CD8-positive, alpha-beta memory T cell (primary cell): ENCODE measurements around the gene MYMK. TPM values are rescaled to one million over a fixed set of nuclear protein-coding genes. Genes with fewer than 3 reads are reported as not detected.

Experiments
- CTCF ChIA-PET: fragments of 350-600 bp; sonication (Branson Sonifier 250); formaldehyde crosslinking; loops from one replicate; lab custom pipeline; 2021; ENCODE audit warnings: antibody characterized with exemption; lab: Charles Lee
- POLR2A ChIA-PET: fragments of 350-600 bp; sonication (Branson Sonifier 250); formaldehyde crosslinking; loops from one replicate; lab custom pipeline; 2021; ENCODE audit warnings: antibody characterized with exemption; lab: Charles Lee
- DNase-seq, 5 donors: peaks; one replicate each; pipeline versions ENCODE4 v3.0.0 to v3.0.0-alpha.2; 2020 to 2022; ENCODE audit warnings: mixed read lengths in 1 of 5
- H3K27ac ChIP-seq: one replicate; pipeline ENCODE4 v1.7.0; 2013; ENCODE audit warnings: low read depth, mild to moderate bottlenecking, low read length, moderate library complexity
- H3K27me3 ChIP-seq: 2 replicates; pipeline ENCODE4 v1.7.0; 2013; ENCODE audit warnings: low read length, mild to moderate bottlenecking; ENCODE audit not compliant: insufficient read depth, poor library complexity, severe bottlenecking
- H3K36me3 ChIP-seq: 2 replicates; pipeline ENCODE4 v1.7.0; 2013; ENCODE audit warnings: mild to moderate bottlenecking, low read length, moderate library complexity; ENCODE audit not compliant: insufficient read depth
- H3K4me1 ChIP-seq: 2 replicates; pipeline ENCODE4 v1.7.0; 2013; ENCODE audit warnings: mild to moderate bottlenecking, low read length, moderate library complexity; ENCODE audit not compliant: insufficient read depth
- H3K4me3 ChIP-seq: 2 replicates; pipeline ENCODE4 v1.7.0; 2013; ENCODE audit warnings: mild to moderate bottlenecking, low read length
- H3K9me3 ChIP-seq: 2 replicates; pipeline ENCODE4 v1.7.0; 2013; ENCODE audit warnings: mild to moderate bottlenecking, low read length
- H3K27ac Mint-ChIP-seq, 8 donors: one replicate each; pipeline ENCODE4 v1.8.0; 2020 to 2021; ENCODE audit warnings: mixed read lengths in 8 of 8, mild to moderate bottlenecking in 6 of 8, inconsistent platforms in 3 of 8, moderate library complexity in 3 of 8
- H3K27me3 Mint-ChIP-seq, 2 donors: one replicate each; pipeline ENCODE4 v1.8.0; 2020 to 2021; ENCODE audit warnings: mixed read lengths in 2 of 2, mild to moderate bottlenecking in 1 of 2, moderate library complexity in 1 of 2
- H3K36me3 Mint-ChIP-seq, 3 donors: one replicate each; pipeline ENCODE4 v1.8.0; 2020 to 2021; ENCODE audit warnings: mixed read lengths in 3 of 3, inconsistent platforms in 1 of 3, mild to moderate bottlenecking in 1 of 3
- H3K4me1 Mint-ChIP-seq, 3 donors: one replicate each; pipeline ENCODE4 v1.8.0; 2020 to 2021; ENCODE audit warnings: mixed read lengths in 3 of 3, inconsistent platforms in 1 of 3, mild to moderate bottlenecking in 1 of 3
- H3K4me3 Mint-ChIP-seq, 7 donors: one replicate each; pipeline ENCODE4 v1.8.0; 2020 to 2021; ENCODE audit warnings: mixed read lengths in 7 of 7, mild to moderate bottlenecking in 6 of 7, moderate library complexity in 4 of 7, inconsistent platforms in 2 of 7
- H3K9me3 Mint-ChIP-seq, 5 donors: one replicate each; pipeline ENCODE4 v1.8.0; 2020 to 2022; ENCODE audit warnings: mixed read lengths in 5 of 5, mild to moderate bottlenecking in 3 of 5, moderate library complexity in 2 of 5, inconsistent platforms in 1 of 5
- polyA plus RNA-seq: library from polyadenylated mRNA; unstranded; fragments of 300-500 nt; fragmentation: Illumina TruSeq; gene quantifications from one replicate; pipeline ENCODE4 v1.2.3, GENCODE V29; 2021
- total RNA-seq, 2 experiments: library from RNA; stranded (reverse); gene quantifications; one replicate each; pipeline ENCODE4 v1.2.3, GENCODE V29; 2021

The MYMK gene
- total and polyA plus RNA-seq, 3 experiments from 2014 or later, result not detected

- Histone ChIP-seq H3K27me3 (no peaks in the 10 kb centered on the region), H3K36me3 (no peaks in the 10 kb centered on the region), H3K9me3 (no peaks in the 10 kb centered on the region), H3K4me3 (no peak overlapping the region), H3K4me1 (no peaks in the 10 kb centered on the region), H3K27ac (no peak overlapping the region)
- peaks cover 0 to 1% (median 0%) of the 10 kb centered on the region in 3 donors for H3K4me1 Mint-ChIP-seq
- CTCF ChIA-PET, result no interaction called here
- peaks cover 0 to 1% (median 0%) of the 10 kb centered on the region in 3 donors for H3K36me3 Mint-ChIP-seq
- POLR2A ChIA-PET, result no interaction called here
- no peaks in the 10 kb centered on the region for H3K9me3 Mint-ChIP-seq
- DNase-seq, result no peak
- H3K27me3 Mint-ChIP-seq, result peaks cover 4 to 6% of the 10 kb centered on the region in 2 donors
- no peak overlapping the region for H3K4me3 Mint-ChIP-seq
- H3K27ac Mint-ChIP-seq, result no peak overlapping the region
Measured at GRCh38 chr9:133543772-133544467, 19.2 kb upstream of the MYMK start.

- Histone ChIP-seq H3K9me3 (no peaks in the 10 kb centered on the region), H3K4me3 (no peak overlapping the region), H3K4me1 (no peaks in the 10 kb centered on the region), H3K36me3 (no peaks in the 10 kb centered on the region), H3K27ac (no peak overlapping the region), H3K27me3 (no peaks in the 10 kb centered on the region)
- POLR2A ChIA-PET, result no interaction called here
- Mint-ChIP-seq H3K4me3 (no peak overlapping the region), H3K4me1 (no peaks in the 10 kb centered on the region), H3K27ac (no peak overlapping the region), H3K9me3 (no peaks in the 10 kb centered on the region), H3K27me3 (peaks cover 5 to 6% of the 10 kb centered on the region in 2 donors), H3K36me3 (no peaks in the 10 kb centered on the region)
- CTCF ChIA-PET, result no interaction called here
- no peak for DNase-seq
Measured at GRCh38 chr9:133542002-133542401, 17.2 kb upstream of the MYMK start.

DNA sequence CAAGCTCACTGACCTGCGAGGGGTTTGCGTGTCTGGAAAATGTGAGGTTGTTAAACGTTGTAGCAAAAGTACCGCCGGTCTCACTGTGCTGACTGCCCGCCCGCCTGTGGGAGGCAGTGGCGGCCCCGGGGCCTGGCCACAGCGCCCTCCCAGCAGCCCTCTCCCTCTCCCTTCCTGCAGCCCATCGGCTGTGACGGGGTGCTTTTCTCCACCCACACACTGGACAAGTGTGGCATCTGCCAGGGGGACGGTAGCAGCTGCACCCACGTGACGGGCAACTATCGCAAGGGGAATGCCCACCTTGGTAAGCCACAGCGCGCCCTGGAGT lies 15.9 kb upstream of the MYMK start:
- Mint-ChIP-seq H3K27me3 (peaks cover 7 to 9% of the 10 kb centered on the region in 2 donors), H3K9me3 (no peaks in the 10 kb centered on the region), H3K4me3 (no peak overlapping the region), H3K27ac (no peak overlapping the region), H3K4me1 (peaks cover 0 to 3% (median 0%) of the 10 kb centered on the region in 3 donors), H3K36me3 (no peaks in the 10 kb centered on the region)
- Histone ChIP-seq H3K36me3 (no peaks in the 10 kb centered on the region), H3K9me3 (no peaks in the 10 kb centered on the region), H3K27ac (no peak overlapping the region), H3K27me3 (no peaks in the 10 kb centered on the region), H3K4me1 (no peaks in the 10 kb centered on the region), H3K4me3 (no peak overlapping the region)
- no peak for DNase-seq
- POLR2A ChIA-PET, result no interaction called here
- CTCF ChIA-PET, result no interaction called here

- Mint-ChIP-seq H3K4me1 (peaks cover 0 to 3% (median 0%) of the 10 kb centered on the region in 3 donors), H3K27me3 (peaks cover 8 to 13% of the 10 kb centered on the region in 2 donors), H3K9me3 (no peaks in the 10 kb centered on the region), H3K4me3 (no peak overlapping the region), H3K36me3 (no peaks in the 10 kb centered on the region), H3K27ac (no peak overlapping the region)
- no peaks in the 10 kb centered on the region for H3K9me3 ChIP-seq
- no peaks in the 10 kb centered on the region for H3K36me3 ChIP-seq
- no peak overlapping the region for H3K4me3 ChIP-seq
- no peaks in the 10 kb centered on the region for H3K4me1 ChIP-seq
- ChIA-PET POLR2A (no interaction called here), CTCF (no interaction called here)
- no peak for DNase-seq
- no peaks in the 10 kb centered on the region for H3K27me3 ChIP-seq
- no peak overlapping the region for H3K27ac ChIP-seq
Measured at GRCh38 chr9:133539991-133540697, 15.4 kb upstream of the MYMK start.

- no peaks in the 10 kb centered on the region for H3K9me3 Mint-ChIP-seq
- DNase-seq, result no peak
- Histone ChIP-seq H3K4me1 (peaks cover 1% of the 10 kb centered on the region), H3K9me3 (no peaks in the 10 kb centered on the region), H3K27me3 (no peaks in the 10 kb centered on the region), H3K4me3 (no peak overlapping the region), H3K36me3 (no peaks in the 10 kb centered on the region), H3K27ac (no peak overlapping the region)
- no peak overlapping the region for H3K4me3 Mint-ChIP-seq
- H3K27me3 Mint-ChIP-seq, result peaks cover 6 to 13% of the 10 kb centered on the region in 2 donors
- CTCF ChIA-PET, result no interaction called here
- POLR2A ChIA-PET, result no interaction called here
- H3K4me1 Mint-ChIP-seq, result peaks cover 0 to 3% (median 0%) of the 10 kb centered on the region in 3 donors
- no peak overlapping the region for H3K27ac Mint-ChIP-seq
- H3K36me3 Mint-ChIP-seq, result no peaks in the 10 kb centered on the region
Measured at GRCh38 chr9:133538851-133539833, 14.4 kb upstream of the MYMK start.

- no peaks in the 10 kb centered on the region for H3K9me3 Mint-ChIP-seq
- H3K27ac Mint-ChIP-seq, result no peak overlapping the region
- CTCF ChIA-PET, result no interaction called here
- Histone ChIP-seq H3K27ac (no peak overlapping the region), H3K4me3 (no peak overlapping the region), H3K4me1 (peaks cover 11% of the 10 kb centered on the region), H3K9me3 (no peaks in the 10 kb centered on the region), H3K27me3 (no peaks in the 10 kb centered on the region), H3K36me3 (no peaks in the 10 kb centered on the region)
- H3K27me3 Mint-ChIP-seq, result peaks cover 7 to 18% of the 10 kb centered on the region in 2 donors
- H3K36me3 Mint-ChIP-seq, result no peaks in the 10 kb centered on the region
- POLR2A ChIA-PET, result no interaction called here
- H3K4me3 Mint-ChIP-seq, result no peak overlapping the region
- peaks cover 0 to 7% (median 0%) of the 10 kb centered on the region in 3 donors for H3K4me1 Mint-ChIP-seq
- DNase-seq, result no peak
Measured at GRCh38 chr9:133538176-133538575, 13.4 kb upstream of the MYMK start.

- Histone ChIP-seq H3K4me3 (no peak overlapping the region), H3K9me3 (no peaks in the 10 kb centered on the region), H3K36me3 (no peaks in the 10 kb centered on the region), H3K4me1 (peaks cover 16% of the 10 kb centered on the region), H3K27me3 (no peaks in the 10 kb centered on the region), H3K27ac (no peak overlapping the region)
- H3K4me3 Mint-ChIP-seq, result no peak overlapping the region
- no peaks in the 10 kb centered on the region for H3K9me3 Mint-ChIP-seq
- DNase-seq, result no peak
- no peaks in the 10 kb centered on the region for H3K36me3 Mint-ChIP-seq
- H3K4me1 Mint-ChIP-seq, result peaks cover 0 to 12% (median 0%) of the 10 kb centered on the region in 3 donors
- peak overlapping the region in 1 of 8 donors; percentile 77 for H3K27ac Mint-ChIP-seq
- ChIA-PET CTCF (no interaction called here), POLR2A (no interaction called here)
- H3K27me3 Mint-ChIP-seq, result peaks cover 8 to 23% of the 10 kb centered on the region in 2 donors
Measured at GRCh38 chr9:133537257-133537656, 12.5 kb upstream of the MYMK start.

- no peaks in the 10 kb centered on the region for H3K27me3 ChIP-seq
- no peak overlapping the region for H3K27ac ChIP-seq
- H3K9me3 Mint-ChIP-seq, result no peaks in the 10 kb centered on the region
- H3K27me3 Mint-ChIP-seq, result peaks cover 6 to 23% of the 10 kb centered on the region in 2 donors
- H3K4me1 ChIP-seq, result peaks cover 16% of the 10 kb centered on the region
- H3K27ac Mint-ChIP-seq, result no peak overlapping the region
- DNase-seq, result no peak
- no peak overlapping the region for H3K4me3 ChIP-seq
- H3K36me3 ChIP-seq, result no peaks in the 10 kb centered on the region
- CTCF ChIA-PET, result no interaction called here
- peaks cover 0 to 12% (median 0%) of the 10 kb centered on the region in 3 donors for H3K4me1 Mint-ChIP-seq
- H3K4me3 Mint-ChIP-seq, result no peak overlapping the region
- POLR2A ChIA-PET, result no interaction called here
- H3K9me3 ChIP-seq, result no peaks in the 10 kb centered on the region
- no peaks in the 10 kb centered on the region for H3K36me3 Mint-ChIP-seq
Measured at GRCh38 chr9:133536536-133536935, 11.8 kb upstream of the MYMK start.
